SK-N-SH treated with all-trans-retinoic acid at 6 μM for 48 hours (cell line): Measurements from ENCODE around the gene SP3.

Experiments used
- CREB5 ChIP-seq: fragments of 250-450 bp; sonication (Bioruptor Pico); IDR thresholded peaks from 2 replicates; pipeline ENCODE4 v1.5.1; 2020; ENCODE audit warnings: low read depth, mild to moderate bottlenecking, moderate library complexity
- CSRNP3 ChIP-seq: fragments of 250-450 bp; sonication (Bioruptor Pico); IDR thresholded peaks from 2 replicates; pipeline ENCODE4 v1.5.1; 2021; ENCODE audit warnings: mild to moderate bottlenecking, moderate library complexity
- OSR1 ChIP-seq: fragments of 250-450 bp; sonication (Bioruptor Pico); IDR thresholded peaks from 2 replicates; pipeline ENCODE4 v1.8.0; 2022; ENCODE audit warnings: moderate library complexity, mild to moderate bottlenecking, inconsistent platforms
- PATZ1 ChIP-seq: fragments of 250-450 bp; sonication (Bioruptor Pico); IDR thresholded peaks from 2 replicates; pipeline ENCODE4 v1.8.0; 2020; ENCODE audit warnings: mild to moderate bottlenecking, moderate library complexity, borderline replicate concordance

GRCh38 chr2:173942861-173943523, 22.2 kb downstream of the SP3 start:
- no peak for TF ChIP-seq PATZ1 (CRISPR knock-in tag)
- TF ChIP-seq CSRNP3 (CRISPR knock-in tag) = no peak
- no peak for TF ChIP-seq OSR1 (CRISPR knock-in tag)
- TF ChIP-seq CREB5 (CRISPR knock-in tag) = no peak
